Astrocyte (in vitro differentiated cells and primary cell): ENCODE measurements around the gene SUPT5H. TPM values are rescaled to one million over a fixed set of nuclear protein-coding genes. Genes with fewer than 3 reads are reported as not detected.

ENCODE experiments used
- DNase-seq: peaks from one replicate; pipeline ENCODE4 v3.0.0-alpha.2; 2010; ENCODE audit warnings: low read depth
- FAIRE-seq: peaks from 2 replicates; lab custom pipeline; 2011; peaks lifted over from hg19 to GRCh38; lab: Jason Lieb, UNC
- H2AFZ ChIP-seq: 2 replicates; pipeline ENCODE4 v1.6.0; 2012; ENCODE audit warnings: low read depth, low read length, inconsistent platforms
- H3K27ac ChIP-seq: 2 replicates; pipeline ENCODE4 v1.5.1; 2011; ENCODE audit warnings: low read depth, low read length, inconsistent platforms
- H3K27me3 ChIP-seq: 2 replicates; pipeline ENCODE4 v1.6.0; 2011; ENCODE audit warnings: low read length, inconsistent platforms; ENCODE audit not compliant: insufficient read depth
- H3K36me3 ChIP-seq: 2 replicates; pipeline ENCODE4 v1.5.1; 2011; ENCODE audit warnings: low read length, inconsistent platforms; ENCODE audit not compliant: insufficient read depth
- H3K4me1 ChIP-seq: 2 replicates; pipeline ENCODE4 v1.5.1; 2011; ENCODE audit warnings: low read length, inconsistent platforms; ENCODE audit not compliant: insufficient read depth
- H3K4me2 ChIP-seq: 2 replicates; pipeline ENCODE4 v1.6.0; 2012; ENCODE audit warnings: low read length, inconsistent platforms
- H3K4me3 ChIP-seq: 2 replicates; pipeline ENCODE4 v1.5.1; 2011; ENCODE audit warnings: low read depth, mild to moderate bottlenecking, low read length, inconsistent platforms; ENCODE audit not compliant: insufficient read depth
- H3K79me2 ChIP-seq: 2 replicates; pipeline ENCODE4 v1.6.0; 2012; ENCODE audit warnings: mild to moderate bottlenecking, low read length, inconsistent platforms; ENCODE audit not compliant: insufficient read depth
- H3K9ac ChIP-seq: 2 replicates; pipeline ENCODE4 v1.6.0; 2012; ENCODE audit warnings: mild to moderate bottlenecking, low read length, inconsistent platforms
- H3K9me3 ChIP-seq: 2 replicates; pipeline ENCODE4 v1.5.1; 2012; ENCODE audit warnings: low read depth, mild to moderate bottlenecking, low read length, inconsistent platforms; ENCODE audit not compliant: insufficient read depth
- H4K20me1 ChIP-seq: 2 replicates; pipeline ENCODE4 v1.6.0; 2012; ENCODE audit warnings: low read length, inconsistent platforms; ENCODE audit not compliant: insufficient read depth
- H3K27ac Mint-ChIP-seq: one replicate; pipeline ENCODE4 v1.8.0; 2021; ENCODE audit warnings: mild to moderate bottlenecking, mixed read lengths; ENCODE audit not compliant: unreplicated experiment
- H3K27me3 Mint-ChIP-seq: one replicate; pipeline ENCODE4 v1.8.0; 2021; ENCODE audit warnings: low read depth, mixed read lengths; ENCODE audit not compliant: unreplicated experiment
- H3K36me3 Mint-ChIP-seq: one replicate; pipeline ENCODE4 v1.8.0; 2021; ENCODE audit warnings: low read depth, mixed read lengths; ENCODE audit not compliant: unreplicated experiment
- H3K4me1 Mint-ChIP-seq: one replicate; pipeline ENCODE4 v1.8.0; 2021; ENCODE audit warnings: low read depth, mixed read lengths; ENCODE audit not compliant: unreplicated experiment
- H3K4me3 Mint-ChIP-seq: one replicate; pipeline ENCODE4 v1.8.0; 2021; ENCODE audit warnings: mild to moderate bottlenecking, moderate library complexity, mixed read lengths; ENCODE audit not compliant: unreplicated experiment
- H3K9me3 Mint-ChIP-seq: one replicate; pipeline ENCODE4 v1.8.0; 2021; ENCODE audit warnings: mild to moderate bottlenecking, mixed read lengths; ENCODE audit not compliant: unreplicated experiment
- EZH2 ChIP-seq: IDR thresholded peaks from 2 replicates; pipeline ENCODE4 v1.6.1; 2012; ENCODE audit warnings: mild to moderate bottlenecking, low read length, inconsistent platforms; ENCODE audit not compliant: insufficient read depth
- total RNA-seq: library from RNA; stranded (reverse); gene quantifications from 2 replicates; pipeline ENCODE4 v1.2.1, GENCODE V29; 2021
- TF ChIP-seq, protein P1 (sequence below): IDR thresholded peaks from 2 replicates; pipeline ENCODE4 v1.5.1; 2011; ENCODE audit warnings: low read depth, mild to moderate bottlenecking, inconsistent platforms, low read length, moderate library complexity; ENCODE audit not compliant: insufficient read depth

The SUPT5H gene
- total RNA-seq, 1 donor from 2014 or later, result 171 TPM

DNA sequence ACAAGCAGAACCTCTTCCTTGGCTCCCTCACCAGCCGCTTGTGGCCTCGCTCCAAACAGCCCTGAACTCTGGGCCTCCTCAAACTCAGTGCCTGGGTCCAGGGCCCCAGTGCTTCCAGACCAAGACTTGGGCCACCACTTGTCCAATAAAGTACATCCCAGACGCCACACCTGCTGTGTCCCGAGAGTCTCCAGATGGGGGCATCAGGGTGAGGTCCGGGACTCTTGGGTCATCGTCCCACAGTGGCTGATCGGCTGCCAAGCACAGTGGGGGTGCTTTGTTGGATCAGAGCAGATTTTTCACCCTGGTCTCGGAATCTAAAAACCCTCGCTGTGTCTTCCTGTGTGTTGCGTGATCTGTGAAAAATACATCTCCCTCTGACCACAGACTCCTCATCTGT, 44.4 kb downstream of the SUPT5H start:
- Mint-ChIP-seq H3K4me3 (no peak overlapping the region), H3K36me3 (peaks cover 19% of the 10 kb centered on the region)
- no peak for FAIRE-seq

DNA sequence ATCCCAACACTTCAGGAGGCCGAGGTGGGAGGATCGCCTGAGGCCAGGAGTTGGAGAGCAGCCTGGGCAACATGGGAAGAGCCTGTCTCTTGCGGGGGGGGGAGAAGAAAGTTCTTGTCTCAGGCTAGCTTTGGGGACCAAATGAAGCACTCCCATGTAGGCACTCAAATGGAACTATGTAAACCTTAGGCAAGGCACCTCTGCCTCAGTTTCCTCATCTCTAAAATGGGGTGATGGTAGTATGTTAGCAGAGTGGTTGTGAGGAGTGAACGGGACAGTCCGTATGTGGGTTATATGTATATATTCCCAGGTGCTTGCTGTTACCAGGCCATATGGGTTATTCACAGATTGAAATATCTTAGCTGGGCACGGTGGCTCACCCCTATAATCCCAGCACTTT, 46.8 kb downstream of the SUPT5H start:
- H3K4me1 ChIP-seq, result no peaks in the 10 kb centered on the region
- DNase-seq, result no peak
- no peak overlapping the region for H3K9ac ChIP-seq
- Mint-ChIP-seq H3K27me3 (peaks cover 7% of the 10 kb centered on the region), H3K4me3 (no peak overlapping the region), H3K36me3 (peaks cover 15% of the 10 kb centered on the region), H3K9me3 (no peaks in the 10 kb centered on the region), H3K4me1 (no peaks in the 10 kb centered on the region), H3K27ac (no peak overlapping the region)
- H3K27me3 ChIP-seq, result no peaks in the 10 kb centered on the region
- no peaks in the 10 kb centered on the region for H3K79me2 ChIP-seq
- no peak for TF ChIP-seq EZH2
- TF ChIP-seq, protein P1, sequence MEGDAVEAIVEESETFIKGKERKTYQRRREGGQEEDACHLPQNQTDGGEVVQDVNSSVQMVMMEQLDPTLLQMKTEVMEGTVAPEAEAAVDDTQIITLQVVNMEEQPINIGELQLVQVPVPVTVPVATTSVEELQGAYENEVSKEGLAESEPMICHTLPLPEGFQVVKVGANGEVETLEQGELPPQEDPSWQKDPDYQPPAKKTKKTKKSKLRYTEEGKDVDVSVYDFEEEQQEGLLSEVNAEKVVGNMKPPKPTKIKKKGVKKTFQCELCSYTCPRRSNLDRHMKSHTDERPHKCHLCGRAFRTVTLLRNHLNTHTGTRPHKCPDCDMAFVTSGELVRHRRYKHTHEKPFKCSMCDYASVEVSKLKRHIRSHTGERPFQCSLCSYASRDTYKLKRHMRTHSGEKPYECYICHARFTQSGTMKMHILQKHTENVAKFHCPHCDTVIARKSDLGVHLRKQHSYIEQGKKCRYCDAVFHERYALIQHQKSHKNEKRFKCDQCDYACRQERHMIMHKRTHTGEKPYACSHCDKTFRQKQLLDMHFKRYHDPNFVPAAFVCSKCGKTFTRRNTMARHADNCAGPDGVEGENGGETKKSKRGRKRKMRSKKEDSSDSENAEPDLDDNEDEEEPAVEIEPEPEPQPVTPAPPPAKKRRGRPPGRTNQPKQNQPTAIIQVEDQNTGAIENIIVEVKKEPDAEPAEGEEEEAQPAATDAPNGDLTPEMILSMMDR, result no peak
- H3K4me2 ChIP-seq, result no peak overlapping the region
- no peak overlapping the region for H3K27ac ChIP-seq
- peaks cover 9% of the 10 kb centered on the region for H4K20me1 ChIP-seq
- no peak for FAIRE-seq
- H3K36me3 ChIP-seq, result peaks cover 11% of the 10 kb centered on the region
- H3K9me3 ChIP-seq, result no peaks in the 10 kb centered on the region
- no peak overlapping the region for H2AFZ ChIP-seq
- H3K4me3 ChIP-seq, result no peak overlapping the region

More for the DNA sequence above, 44.4 kb downstream of the SUPT5H start:
- H3K9me3 Mint-ChIP-seq, result no peaks in the 10 kb centered on the region
- Histone ChIP-seq H3K9ac (no peak overlapping the region), H4K20me1 (peaks cover 16% of the 10 kb centered on the region), H3K27me3 (no peaks in the 10 kb centered on the region), H3K4me2 (no peak overlapping the region), H3K4me1 (no peaks in the 10 kb centered on the region), H3K9me3 (no peaks in the 10 kb centered on the region), H3K36me3 (peaks cover 19% of the 10 kb centered on the region), H3K27ac (no peak overlapping the region), H2AFZ (no peak overlapping the region), H3K79me2 (peaks cover 19% of the 10 kb centered on the region), H3K4me3 (no peak overlapping the region)
- no peak for TF ChIP-seq EZH2
- TF ChIP-seq, protein P1, result no peak
- H3K4me1 Mint-ChIP-seq, result no peaks in the 10 kb centered on the region
- H3K27ac Mint-ChIP-seq, result no peak overlapping the region
- no peaks in the 10 kb centered on the region for H3K27me3 Mint-ChIP-seq
- DNase-seq, result no peak

DNA sequence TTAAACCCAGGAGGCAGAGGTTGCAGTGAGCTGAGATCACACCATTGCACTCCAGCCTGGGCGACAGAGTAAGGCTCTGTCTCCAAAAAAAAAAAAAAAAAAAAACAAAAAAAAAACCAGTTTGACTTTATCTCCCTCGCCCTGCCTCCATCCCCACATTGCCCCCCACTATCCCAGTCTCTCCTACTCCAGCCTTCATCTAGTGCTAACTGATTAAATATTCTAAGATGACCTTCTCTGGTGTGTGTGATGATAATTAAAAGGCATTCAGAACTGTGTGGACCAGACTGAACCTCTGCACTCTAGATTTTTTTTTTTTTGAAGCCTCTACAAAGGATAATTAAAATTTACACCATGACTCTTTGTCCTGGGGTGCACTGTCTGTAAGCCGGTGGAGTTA, 47.4 kb downstream of the SUPT5H start:
- peaks cover 10% of the 10 kb centered on the region for H3K36me3 ChIP-seq
- H3K27ac Mint-ChIP-seq, result no peak overlapping the region
- no peak for DNase-seq
- no peak overlapping the region for H3K4me3 ChIP-seq
- peaks cover 11% of the 10 kb centered on the region for H3K27me3 Mint-ChIP-seq
- no peak overlapping the region for H3K4me3 Mint-ChIP-seq
- H3K79me2 ChIP-seq, result no peaks in the 10 kb centered on the region
- H3K36me3 Mint-ChIP-seq, result peaks cover 15% of the 10 kb centered on the region
- H3K9me3 ChIP-seq, result no peaks in the 10 kb centered on the region
- peaks cover 2% of the 10 kb centered on the region for H3K27me3 ChIP-seq
- peaks cover 4% of the 10 kb centered on the region for H3K4me1 ChIP-seq
- no peak for FAIRE-seq
- H2AFZ ChIP-seq, result no peak overlapping the region
- no peak overlapping the region for H3K4me2 ChIP-seq
- H4K20me1 ChIP-seq, result peaks cover 6% of the 10 kb centered on the region
- no peaks in the 10 kb centered on the region for H3K9me3 Mint-ChIP-seq
- no peak overlapping the region for H3K27ac ChIP-seq
- no peaks in the 10 kb centered on the region for H3K4me1 Mint-ChIP-seq
- H3K9ac ChIP-seq, result no peak overlapping the region
- TF ChIP-seq, protein P1, result no peak
- TF ChIP-seq EZH2, result no peak
